Trophoblast cell (in vitro differentiated cells and primary cell): Measurements from ENCODE around the gene MEF2C.

ENCODE experiments used
- DNase-seq, 2 donors: peaks; one replicate each; pipeline ENCODE4 v3.0.0-alpha.2; 2016
- H2AFZ ChIP-seq: 2 replicates; pipeline ENCODE4 v1.6.1; 2013; ENCODE audit warnings: low read length, moderate library complexity, mild to moderate bottlenecking; ENCODE audit not compliant: insufficient read depth, poor library complexity
- H2AK5ac ChIP-seq: 2 replicates; pipeline ENCODE4 v1.6.1; 2013; ENCODE audit warnings: mild to moderate bottlenecking, low read length
- H2BK120ac ChIP-seq: 2 replicates; pipeline ENCODE4 v1.6.1; 2013; ENCODE audit warnings: low read length, mild to moderate bottlenecking, moderate library complexity; ENCODE audit not compliant: insufficient read depth, poor library complexity
- H2BK12ac ChIP-seq: 2 replicates; pipeline ENCODE4 v1.6.1; 2013; ENCODE audit warnings: mild to moderate bottlenecking, low read length, moderate library complexity
- H2BK5ac ChIP-seq: 2 replicates; pipeline ENCODE4 v1.6.1; 2013; ENCODE audit warnings: low read length, low read depth, moderate library complexity, mild to moderate bottlenecking; ENCODE audit not compliant: poor library complexity
- H3K14ac ChIP-seq: 2 replicates; pipeline ENCODE4 v1.6.1; 2013; ENCODE audit warnings: mild to moderate bottlenecking, low read length
- H3K18ac ChIP-seq: 2 replicates; pipeline ENCODE4 v1.6.1; 2013; ENCODE audit warnings: mild to moderate bottlenecking, low read length
- H3K23ac ChIP-seq: 2 replicates; pipeline ENCODE4 v1.6.1; 2013; ENCODE audit warnings: low read length
- H3K27ac ChIP-seq: 2 replicates; pipeline ENCODE4 v1.5.1; 2013; ENCODE audit warnings: low read depth, mild to moderate bottlenecking, inconsistent platforms, low read length, moderate library complexity
- H3K27me3 ChIP-seq: 2 replicates; pipeline ENCODE4 v1.6.1; 2013; ENCODE audit warnings: inconsistent platforms, mild to moderate bottlenecking, low read length, moderate library complexity; ENCODE audit not compliant: insufficient read depth
- H3K36me3 ChIP-seq, 2 experiments: 1 replicate in 1 of 2; 2 replicates in 1 of 2; pipeline ENCODE4 v1.6.1; 2013; ENCODE audit warnings: low read length in 2 of 2, mild to moderate bottlenecking in 2 of 2, moderate library complexity in 1 of 2; ENCODE audit not compliant: insufficient read depth in 2 of 2, control insufficient read depth in 1 of 2
- H3K4ac ChIP-seq: 2 replicates; pipeline ENCODE4 v1.6.1; 2013; ENCODE audit warnings: low read depth, mild to moderate bottlenecking, low read length, moderate library complexity
- H3K4me1 ChIP-seq, 2 experiments: 1 replicate in 1 of 2; 2 replicates in 1 of 2; pipeline ENCODE4 v1.6.1; 2013; ENCODE audit warnings: low read length in 2 of 2, mild to moderate bottlenecking in 2 of 2, moderate library complexity in 1 of 2; ENCODE audit not compliant: insufficient read depth in 2 of 2, control insufficient read depth in 1 of 2
- H3K4me2 ChIP-seq: 2 replicates; pipeline ENCODE4 v1.6.1; 2013; ENCODE audit warnings: inconsistent platforms, mild to moderate bottlenecking, low read length, moderate library complexity
- H3K4me3 ChIP-seq: 2 replicates; pipeline ENCODE4 v1.5.1; 2013; ENCODE audit warnings: mild to moderate bottlenecking, low read depth, low read length, inconsistent platforms
- H3K79me1 ChIP-seq: one replicate; pipeline ENCODE4 v1.6.1; 2013; ENCODE audit warnings: low read length
- H3K79me2 ChIP-seq: 2 replicates; pipeline ENCODE4 v1.6.1; 2013; ENCODE audit warnings: low read length, mild to moderate bottlenecking; ENCODE audit not compliant: control insufficient read depth, insufficient read depth, poor library complexity
- H3K9ac ChIP-seq: 2 replicates; pipeline ENCODE4 v1.6.1; 2013; ENCODE audit warnings: mild to moderate bottlenecking, low read length
- H3K9me3 ChIP-seq: 2 replicates; pipeline ENCODE4 v1.6.1; 2013; ENCODE audit warnings: low read depth, mild to moderate bottlenecking, control low read depth, inconsistent platforms, low read length; ENCODE audit not compliant: insufficient read depth
- H4K12ac ChIP-seq: 2 replicates; pipeline ENCODE4 v1.6.1; 2013; ENCODE audit warnings: low read depth, mild to moderate bottlenecking, low read length, moderate library complexity
- H4K8ac ChIP-seq: 2 replicates; pipeline ENCODE4 v1.6.1; 2013; ENCODE audit warnings: low read depth, mild to moderate bottlenecking, low read length, moderate library complexity
- H4K91ac ChIP-seq: one replicate; pipeline ENCODE4 v1.6.1; 2013; ENCODE audit warnings: low read depth, mild to moderate bottlenecking, low read length, moderate library complexity
- WGBS: extraction: QIAGEN DNeasy Blood & Tissue Kit; methylation state at CpG from one replicate; pipeline ENCODE4 v1.1.7; 2013; ENCODE audit warnings: missing lambda C conversion rate; ENCODE audit not compliant: insufficient read length, insufficient coverage; ENCODE audit errors: extremely low coverage; 5-methylcytosine and 5-hydroxymethylcytosine counted together

MEF2C gene

GRCh38 chr5:88722546-88723073, 160.4 kb downstream of the MEF2C start:
- Histone ChIP-seq H4K12ac (no peak overlapping the region), H3K4me2 (no peak overlapping the region), H3K18ac (no peak overlapping the region), H2AK5ac (no peak overlapping the region), H3K36me3 (peaks cover 0 to 2% of the 10 kb centered on the region in 2 experiments), H3K14ac (no peak overlapping the region), H4K91ac (no peak overlapping the region), H3K4me3 (no peak overlapping the region), H3K27ac (no peak overlapping the region), H2AFZ (no peak overlapping the region), H3K9ac (no peak overlapping the region), H3K79me2 (no peaks in the 10 kb centered on the region), H3K4ac (no peak overlapping the region), H2BK120ac (no peak overlapping the region), H3K4me1 (no peaks in the 10 kb centered on the region), H3K79me1 (no peaks in the 10 kb centered on the region), H3K27me3 (no peaks in the 10 kb centered on the region), H2BK12ac (no peak overlapping the region), H4K8ac (no peak overlapping the region), H3K9me3 (no peaks in the 10 kb centered on the region), H2BK5ac (no peak overlapping the region), H3K23ac (no peak overlapping the region)
- DNase-seq, result no peak
- no CpG with 5 or more reads among the region's 20 CpGs for WGBS

- Histone ChIP-seq H3K23ac (no peak overlapping the region), H3K27me3 (no peaks in the 10 kb centered on the region), H3K4me1 (no peaks in the 10 kb centered on the region), H4K12ac (no peak overlapping the region), H3K27ac (no peak overlapping the region), H3K9ac (no peak overlapping the region), H3K14ac (no peak overlapping the region), H3K79me1 (no peaks in the 10 kb centered on the region), H4K8ac (no peak overlapping the region), H3K4me2 (no peak overlapping the region), H3K4me3 (no peak overlapping the region), H3K4ac (no peak overlapping the region), H2AK5ac (no peak overlapping the region), H3K9me3 (no peaks in the 10 kb centered on the region), H2AFZ (no peak overlapping the region), H2BK120ac (no peak overlapping the region), H3K36me3 (peaks cover 0 to 2% of the 10 kb centered on the region in 2 experiments), H3K79me2 (no peaks in the 10 kb centered on the region), H4K91ac (no peak overlapping the region), H3K18ac (no peak overlapping the region), H2BK5ac (no peak overlapping the region), H2BK12ac (no peak overlapping the region)
- WGBS, result no CpG with 5 or more reads among the region's 3 CpGs
- DNase-seq, result no peak
These were observed 163.6 kb downstream of the MEF2C start for GRCh38 chr5:88719434-88719833.

- no peak overlapping the region for H3K14ac ChIP-seq
- no peak overlapping the region for H4K12ac ChIP-seq
- H3K79me1 ChIP-seq, result no peaks in the 10 kb centered on the region
- no peak overlapping the region for H2BK5ac ChIP-seq
- H3K79me2 ChIP-seq, result no peaks in the 10 kb centered on the region
- WGBS, result no CpG with 5 or more reads among the region's 4 CpGs
- no peak overlapping the region for H4K8ac ChIP-seq
- H2AK5ac ChIP-seq, result no peak overlapping the region
- peaks cover 0 to 2% of the 10 kb centered on the region in 2 experiments for H3K36me3 ChIP-seq
- H3K18ac ChIP-seq, result no peak overlapping the region
- H2BK12ac ChIP-seq, result no peak overlapping the region
- no peak overlapping the region for H2BK120ac ChIP-seq
- DNase-seq, result no peak
- H3K27ac ChIP-seq, result no peak overlapping the region
- no peak overlapping the region for H3K23ac ChIP-seq
- no peak overlapping the region for H4K91ac ChIP-seq
- H3K9ac ChIP-seq, result no peak overlapping the region
- H3K4me2 ChIP-seq, result no peak overlapping the region
- H3K4me3 ChIP-seq, result no peak overlapping the region
- H3K4me1 ChIP-seq, result no peaks in the 10 kb centered on the region
- H3K4ac ChIP-seq, result no peak overlapping the region
- no peaks in the 10 kb centered on the region for H3K9me3 ChIP-seq
- no peak overlapping the region for H2AFZ ChIP-seq
- H3K27me3 ChIP-seq, result no peaks in the 10 kb centered on the region
These were observed 164.2 kb downstream of the MEF2C start for GRCh38 chr5:88718736-88719135.

GRCh38 chr5:88716101-88716500, 166.9 kb downstream of the MEF2C start:
- no peaks in the 10 kb centered on the region for H3K36me3 ChIP-seq
- H4K12ac ChIP-seq, result no peak overlapping the region
- H2BK5ac ChIP-seq, result no peak overlapping the region
- no peaks in the 10 kb centered on the region for H3K79me2 ChIP-seq
- no peak overlapping the region for H3K23ac ChIP-seq
- WGBS, result no CpG with 5 or more reads among the region's 1 CpG
- no peak overlapping the region for H3K18ac ChIP-seq
- no peak overlapping the region for H3K4me2 ChIP-seq
- H3K4me3 ChIP-seq, result no peak overlapping the region
- no peak overlapping the region for H2BK120ac ChIP-seq
- no peaks in the 10 kb centered on the region for H3K79me1 ChIP-seq
- H4K91ac ChIP-seq, result no peak overlapping the region
- no peak overlapping the region for H3K9ac ChIP-seq
- no peak overlapping the region for H3K14ac ChIP-seq
- H3K27me3 ChIP-seq, result no peaks in the 10 kb centered on the region
- H2AFZ ChIP-seq, result no peak overlapping the region
- no peak overlapping the region for H3K4ac ChIP-seq
- no peak overlapping the region for H4K8ac ChIP-seq
- H3K27ac ChIP-seq, result no peak overlapping the region
- no peak overlapping the region for H2AK5ac ChIP-seq
- DNase-seq, result no peak
- H3K4me1 ChIP-seq, result no peaks in the 10 kb centered on the region
- H2BK12ac ChIP-seq, result no peak overlapping the region
- no peaks in the 10 kb centered on the region for H3K9me3 ChIP-seq
